Mammary epithelial cell (primary cell): ENCODE data around the gene UHRF2.

Experiments used
- CTCF ChIP-seq, 2 donors: IDR thresholded peaks in 1 of 2; conservative IDR thresholded peaks in 1 of 2; 2 replicates each; pipeline ENCODE4 v1.5.1; 2011 to 2012; ENCODE audit warnings: inconsistent platforms in 2 of 2, low read length in 2 of 2, mild to moderate bottlenecking in 2 of 2, control low read depth in 1 of 2, low read depth in 1 of 2; ENCODE audit not compliant: insufficient read depth in 1 of 2; ENCODE audit errors: extremely low read depth in 1 of 2
- EZH2 ChIP-seq: IDR thresholded peaks from 2 replicates; pipeline ENCODE4 v1.6.1; 2012; ENCODE audit warnings: low read length, inconsistent platforms, borderline replicate concordance

GRCh38 chr9:6501526-6502210 lies 88.7 kb downstream of the UHRF2 start:
- TF ChIP-seq CTCF (conservative IDR thresholded peaks at IDR 0.05 in 1 of 2, IDR thresholded peaks at IDR 0.05 in 1 of 2; ENCODE audit: extremely low read depth in 1 of 2, insufficient read depth in 1 of 2, low read depth in 1 of 2, low read length in 2 of 2) (no peak), EZH2 (no peak)
